HL-60 (cell line): Measurements from ENCODE around the gene OR4D2.
A peak's percentile ranks its signal among the peaks of the same experiment; 100 is the strongest.

Experiments
- DNase-seq, 2 experiments: peaks; one replicate each; pipeline ENCODE4 v3.0.0-alpha.2; 2010 to 2020; ENCODE audit warnings: low read depth in 1 of 2, low spot score in 1 of 2
- H3K27ac ChIP-seq: fragments of 250-450 bp; sonication (Bioruptor Pico); replicated peaks from 2 replicates; pipeline ENCODE4 v1.5.1; 2020; ENCODE audit warnings: mild to moderate bottlenecking, moderate library complexity
- H3K27me3 ChIP-seq: fragments of 250-450 bp; sonication (Bioruptor Pico); 2 replicates; pipeline ENCODE4 v1.5.1; 2021; ENCODE audit warnings: mild to moderate bottlenecking, moderate library complexity; ENCODE audit not compliant: insufficient read depth, poor library complexity, severe bottlenecking
- H3K4me3 ChIP-seq: replicated peaks from 2 replicates; pipeline ENCODE4 v1.5.1; 2011; ENCODE audit warnings: mild to moderate bottlenecking, control low read depth, low read length; ENCODE audit not compliant: insufficient read depth
- CTCF ChIP-seq: IDR thresholded peaks from one replicate; pipeline ENCODE4 v1.5.1; 2011; ENCODE audit warnings: low read length, control low read depth, inconsistent platforms; ENCODE audit not compliant: insufficient read depth
- GABPA ChIP-seq: IDR thresholded peaks from 2 replicates; pipeline ENCODE4 v1.6.1; 2012; ENCODE audit warnings: low read depth
- POLR2AphosphoS5 ChIP-seq: IDR thresholded peaks from 2 replicates; pipeline ENCODE4 v1.6.1; 2012; ENCODE audit warnings: low read depth
- REST ChIP-seq: IDR thresholded peaks from 2 replicates; pipeline ENCODE4 v1.6.1; 2012; ENCODE audit warnings: low read depth; ENCODE audit not compliant: insufficient replicate concordance
- SPI1 ChIP-seq: IDR thresholded peaks from 2 replicates; pipeline ENCODE4 v1.6.1; 2012; ENCODE audit warnings: low read depth, mild to moderate bottlenecking, borderline replicate concordance

OR4D2 gene

GRCh38 chr17:58184308-58184985, 17.7 kb downstream of the OR4D2 start:
- H3K27me3 ChIP-seq = no peaks in the 10 kb centered on the region
- peak; percentile 35 to 88 for DNase-seq
- no peak for TF ChIP-seq POLR2AphosphoS5
- TF ChIP-seq REST = no peak
- no peak for TF ChIP-seq SPI1
- no peak for TF ChIP-seq GABPA
- no peak for TF ChIP-seq CTCF
- H3K27ac ChIP-seq = peak overlapping the region; percentile 61
- H3K4me3 ChIP-seq = no peak overlapping the region

- Histone ChIP-seq H3K27ac (peak overlapping the region; percentile 61), H3K27me3 (no peaks in the 10 kb centered on the region), H3K4me3 (no peak overlapping the region)
- DNase-seq = peak in 1 of 2 experiments; percentile 38
- no peak for TF ChIP-seq CTCF
- TF ChIP-seq SPI1 = no peak
- no peak for TF ChIP-seq REST
- TF ChIP-seq GABPA = no peak
- no peak for TF ChIP-seq POLR2AphosphoS5
Observed at GRCh38 chr17:58184986-58185761, 18.4 kb downstream of the OR4D2 start.

- Histone ChIP-seq H3K27ac (peak overlapping the region; percentile 19; the same call in 1 of the 2 replicates), H3K4me3 (no peak overlapping the region), H3K27me3 (no peaks in the 10 kb centered on the region)
- TF ChIP-seq SPI1 (no peak), GABPA (no peak), POLR2AphosphoS5 (no peak), CTCF (no peak), REST (no peak)
- DNase-seq = no peak
Observed at GRCh38 chr17:58186591-58186990, 19.8 kb downstream of the OR4D2 start.
